HCT116 (cell line): Measurements from ENCODE around the gene HDGFL3. TPM values are rescaled to one million over a fixed set of nuclear protein-coding genes. Genes with fewer than 3 reads are reported as not detected.
A peak's percentile ranks its signal among the peaks of the same experiment; 100 is the strongest.
"Not testable (repeated sequence)": the region's sequence is repeated elsewhere in the genome, so short reads cannot be mapped to it uniquely, and the experiment has no call there.

Source experiments
- ATAC-seq: fragments of 200-7000 bp; cut with Tn5 transposase; 2 replicates; pipeline ENCODE4 v1.9.1; 2020; ENCODE audit warnings: mild to moderate bottlenecking, moderate library complexity
- BruUV-seq: library from RNA; stranded (reverse); fragments of 400-500 nt; replicated peaks from 2 replicates; lab custom pipeline; 2021; lab: Mats Ljungman, UMichigan
- CTCF ChIA-PET: fragments of 300-600 bp; sonication (Branson Sonifier 250); formaldehyde crosslinking; loops from one replicate; lab custom pipeline; 2021; ENCODE audit warnings: antibody characterized with exemption; lab: Charles Lee
- POLR2A ChIA-PET: fragments of 300-600, 350-600 bp; sonication (Branson Sonifier 250); formaldehyde crosslinking; loops from one replicate; lab custom pipeline; 2021; ENCODE audit warnings: antibody characterized with exemption; lab: Charles Lee
- RAD21 ChIA-PET, 2 experiments: fragments of 300-600 bp; sonication (Branson Sonifier 250); formaldehyde crosslinking; loops; one replicate each; lab custom pipeline; 2023; ENCODE audit warnings: low total read pairs in 2 of 2; ENCODE audit not compliant: uncharacterized antibody in 2 of 2, unreplicated experiment in 2 of 2, low non-redundant PET in 1 of 2; lab: Charles Lee
- DNase-seq: peaks from one replicate; pipeline ENCODE4 v3.0.0-alpha.2; 2010; ENCODE audit warnings: low read depth, low spot score
- H2AFZ ChIP-seq: fragments of 200-600 bp; shearing (Covaris generic), sonication (generic); 2 replicates; pipeline ENCODE4 v1.6.1; 2017; ENCODE audit warnings: low read depth, mixed run types, mixed read lengths, antibody characterized with exemption, low read length; ENCODE audit not compliant: poor library complexity, severe bottlenecking
- H3K27ac ChIP-seq: 2 replicates; pipeline ENCODE4 v1.5.1; 2012; ENCODE audit warnings: low read depth, low read length
- H3K27me3 ChIP-seq: fragments of 200-600 bp; sonication (generic); 2 replicates; pipeline ENCODE4 v1.6.1; 2016; ENCODE audit warnings: mixed run types, low read length, mixed read lengths; ENCODE audit not compliant: insufficient read depth
- H3K36me3 ChIP-seq, 2 experiments: fragments of 200-500 bp in 1 of 2; fragments of 200-600 bp in 1 of 2; sonication (Bioruptor generic) in 1 of 2; sonication (generic) in 1 of 2; 2 replicates each; pipeline versions ENCODE4 v1.5.1 to v1.6.1; 2014 to 2016; ENCODE audit warnings: low read length in 2 of 2, inconsistent platforms in 1 of 2, mixed read lengths in 1 of 2, mixed run types in 1 of 2; ENCODE audit not compliant: insufficient read depth in 2 of 2, control insufficient read depth in 1 of 2
- H3K4me1 ChIP-seq, 2 experiments: fragments of 200-600 bp in 1 of 2; sonication (generic) in 1 of 2; 2 replicates each; pipeline versions ENCODE4 v1.5.1 to v1.6.1; 2012 to 2017; ENCODE audit warnings: low read length in 2 of 2, inconsistent platforms in 1 of 2, mild to moderate bottlenecking in 1 of 2, mixed read lengths in 1 of 2, mixed run types in 1 of 2, moderate library complexity in 1 of 2; ENCODE audit not compliant: insufficient read depth in 2 of 2, control insufficient read depth in 1 of 2
- H3K4me2 ChIP-seq: fragments of 200-600 bp; sonication (generic); 2 replicates; pipeline ENCODE4 v1.6.1; 2017; ENCODE audit warnings: mixed run types, low read length, mixed read lengths
- H3K4me3 ChIP-seq, 2 experiments: fragments of 200-600 bp in 1 of 2; sonication (generic) in 1 of 2; replicated peaks in 1 of 2; 2 replicates each; pipeline ENCODE4 v1.5.1; 2011 to 2016; ENCODE audit warnings: low read length in 2 of 2, control low read depth in 1 of 2, low read depth in 1 of 2, mild to moderate bottlenecking in 1 of 2, mixed read lengths in 1 of 2, mixed run types in 1 of 2
- H3K79me2 ChIP-seq: fragments of 200-600 bp; sonication (generic); 2 replicates; pipeline ENCODE4 v1.6.1; 2017; ENCODE audit warnings: mild to moderate bottlenecking, mixed run types, low read length, moderate library complexity, mixed read lengths; ENCODE audit not compliant: insufficient read depth
- H3K9ac ChIP-seq: fragments of 200-600 bp; sonication (generic); 2 replicates; pipeline ENCODE4 v1.6.1; 2016; ENCODE audit warnings: low read length, mixed read lengths
- H3K9me2 ChIP-seq: fragments of 200-600 bp; sonication (generic), shearing (Covaris generic); 2 replicates; pipeline ENCODE4 v1.6.1; 2017; ENCODE audit warnings: mixed run types, mild to moderate bottlenecking, moderate library complexity; ENCODE audit not compliant: insufficient read depth
- H3K9me3 ChIP-seq, 2 experiments: fragments of 200-500 bp in 1 of 2; fragments of 200-600 bp in 1 of 2; sonication (Bioruptor generic) in 1 of 2; sonication (generic) in 1 of 2; 2 replicates each; pipeline ENCODE4 v1.6.1; 2014 to 2017; ENCODE audit warnings: low read length in 2 of 2, mixed read lengths in 2 of 2, inconsistent platforms in 1 of 2, low read depth in 1 of 2, mild to moderate bottlenecking in 1 of 2, mixed run types in 1 of 2, moderate library complexity in 1 of 2; ENCODE audit not compliant: control insufficient read depth in 1 of 2, insufficient read depth in 1 of 2
- H4K20me1 ChIP-seq: fragments of 200-600 bp; sonication (generic), shearing (Covaris generic); 2 replicates; pipeline ENCODE4 v1.6.1; 2017; ENCODE audit warnings: mixed run types, mild to moderate bottlenecking, moderate library complexity; ENCODE audit not compliant: insufficient read depth
- CEBPB ChIP-seq: IDR thresholded peaks from 2 replicates; pipeline ENCODE4 v1.6.1; 2012; ENCODE audit warnings: low read depth
- CTCF ChIP-seq, 3 experiments: fragments of 200-600 bp in 1 of 3; sonication (generic) in 1 of 3; IDR thresholded peaks in 2 of 3; conservative IDR thresholded peaks in 1 of 3; 2 replicates each; pipeline ENCODE4 v1.5.1; 2012 to 2017; ENCODE audit warnings: low read depth in 2 of 3, low read length in 2 of 3, antibody characterized with exemption in 1 of 3, borderline replicate concordance in 1 of 3, control low read depth in 1 of 3, mild to moderate bottlenecking in 1 of 3, mixed read lengths in 1 of 3, mixed run types in 1 of 3, moderate library complexity in 1 of 3; ENCODE audit not compliant: insufficient read depth in 1 of 3
- ELF1 ChIP-seq: IDR thresholded peaks from 2 replicates; pipeline ENCODE4 v1.6.1; 2012; ENCODE audit warnings: low read depth, borderline replicate concordance
- EZH2 ChIP-seq: fragments of 200-600 bp; sonication (generic); IDR thresholded peaks from 2 replicates; pipeline ENCODE4 v1.6.1; 2017; ENCODE audit warnings: antibody characterized with exemption, mixed run types
- EZH2phosphoT487 ChIP-seq: fragments of 200-600 bp; IDR thresholded peaks from 2 replicates; pipeline ENCODE4 v1.6.1; 2018; ENCODE audit warnings: antibody characterized with exemption, borderline replicate concordance
- MAX ChIP-seq: IDR thresholded peaks from 2 replicates; pipeline ENCODE4 v1.6.1; 2012
- POLR2A ChIP-seq: IDR thresholded peaks from 2 replicates; pipeline ENCODE4 v1.7.0; 2011; ENCODE audit warnings: borderline replicate concordance; ENCODE audit not compliant: insufficient read depth, insufficient read length; ENCODE audit errors: extremely low read depth
- REST ChIP-seq: IDR thresholded peaks from 2 replicates; pipeline ENCODE4 v1.6.1; 2012; ENCODE audit warnings: low read depth
- SP1 ChIP-seq: IDR thresholded peaks from 2 replicates; pipeline ENCODE4 v1.6.1; 2012; ENCODE audit warnings: low read depth
- TCF7L2 ChIP-seq: IDR thresholded peaks from 2 replicates; pipeline ENCODE4 v1.7.0; 2011; ENCODE audit warnings: borderline replicate concordance, inconsistent platforms; ENCODE audit not compliant: insufficient read depth, insufficient read length; ENCODE audit errors: extremely low read depth
- ZFX ChIP-seq: fragments of 450-650 bp; IDR thresholded peaks from 2 replicates; pipeline ENCODE4 v1.6.1; 2017
- ZNF274 ChIP-seq: fragments of 200-500 bp; sonication (Bioruptor generic); IDR thresholded peaks from 2 replicates; pipeline ENCODE4 v1.6.1; 2014; ENCODE audit warnings: mild to moderate bottlenecking, low read depth, low read length, inconsistent platforms
- intact Hi-C: fragments of 100-400 bp; cut with micrococcal nuclease; formaldehyde crosslinking; loops from 2 replicates; pipeline ENCODE4 v1.10.0; 2022
- total RNA-seq: library from RNA; stranded (reverse); gene quantifications from one replicate; pipeline ENCODE4 v1.2.1, GENCODE V29; 2021; ENCODE audit not compliant: unreplicated experiment

The HDGFL3 gene
- total RNA-seq, 1 experiment from 2014 or later: 0.64 TPM

- H3K9me2 ChIP-seq: not testable (repeated sequence)
- TF ChIP-seq CTCF (IDR thresholded peaks at IDR 0.05 in 2 of 3, conservative IDR thresholded peaks at IDR 0.05 in 1 of 3; ENCODE audit: borderline replicate concordance in 1 of 3, insufficient read depth in 1 of 3, low read depth in 2 of 3, low read length in 2 of 3): peak in 2 of 3 experiments; percentile 12 to 27; a peak in 1 of 6 replicates
- TF ChIP-seq, all 23 proteins: peak for 1; not testable (repeated sequence) for 22
- H3K27me3 ChIP-seq, H3K9ac ChIP-seq, H3K27ac ChIP-seq, POLR2A ChIA-PET, BruUV-seq, H4K20me1 ChIP-seq, CTCF ChIA-PET, H3K4me2 ChIP-seq, RAD21 ChIA-PET, intact Hi-C loops, H3K79me2 ChIP-seq, H3K9me3 ChIP-seq, H3K4me1 ChIP-seq, H2AFZ ChIP-seq, H3K36me3 ChIP-seq, DNase-seq, H3K4me3 ChIP-seq: not testable (repeated sequence)
- peak; percentile 49; the same call in 1 of the 2 replicates for ATAC-seq
Observed at GRCh38 chr15:83085461-83085860, 122.2 kb downstream of the HDGFL3 start.

GRCh38 chr15:83082730-83083386 is 124.8 kb downstream of the HDGFL3 start:
- no peaks in the 10 kb centered on the region for H3K27me3 ChIP-seq
- POLR2A ChIA-PET: interaction anchor here (1.4 kb wide), 1 partner anchor 16 kb away, joined by 3 read pairs; the partner anchor contains the start of gene BTBD1
- no peaks in the 10 kb centered on the region for H3K9me2 ChIP-seq
- H3K4me3 ChIP-seq: no peak overlapping the region
- RAD21 ChIA-PET: no interaction called here
- no peak overlapping the region for H3K9ac ChIP-seq
- CTCF ChIA-PET: no interaction called here
- no peak overlapping the region for H3K27ac ChIP-seq
- H3K36me3 ChIP-seq: no peaks in the 10 kb centered on the region
- intact Hi-C loops: no loop called here
- H3K4me2 ChIP-seq: no peak overlapping the region
- no peak overlapping the region for H2AFZ ChIP-seq
- H3K9me3 ChIP-seq: no peaks in the 10 kb centered on the region
- no peaks in the 10 kb centered on the region for H4K20me1 ChIP-seq
- no peaks in the 10 kb centered on the region for H3K4me1 ChIP-seq
- no TSS peak for BruUV-seq
- DNase-seq (no peak), ATAC-seq (no peak)
- no peaks in the 10 kb centered on the region for H3K79me2 ChIP-seq
- TF ChIP-seq CEBPB: no peak
- TF ChIP-seq REST: no peak
- no peak for TF ChIP-seq ZNF274
- TF ChIP-seq SP1: no peak
- TF ChIP-seq POLR2A: no peak
- no peak for TF ChIP-seq TCF7L2
- no peak for TF ChIP-seq EZH2
- no peak for TF ChIP-seq MAX
- TF ChIP-seq ZFX: no peak
- no peak for TF ChIP-seq ELF1
- TF ChIP-seq EZH2phosphoT487: no peak
